A673 (cell line): ENCODE results near the gene HDAC2. TPM values are rescaled to one million over a fixed set of nuclear protein-coding genes. Genes with fewer than 3 reads are reported as not detected.

Experiments
- BruUV-seq: library from RNA; stranded (reverse); fragments of 400-500 nt; replicated peaks from 2 replicates; lab custom pipeline; 2021; lab: Mats Ljungman, UMichigan
- CTCF ChIA-PET: fragments of 300-600 bp; sonication (Branson Sonifier 250); formaldehyde crosslinking; loops from one replicate; lab custom pipeline; 2022; ENCODE audit warnings: antibody characterized with exemption; lab: Charles Lee
- POLR2A ChIA-PET: fragments of 300-600 bp; sonication (Branson Sonifier 250); formaldehyde crosslinking; loops from one replicate; lab custom pipeline; 2022; ENCODE audit warnings: antibody characterized with exemption; ENCODE audit not compliant: low non-redundant PET; lab: Charles Lee
- DNase-seq: peaks from one replicate; pipeline ENCODE4 v3.0.0-alpha.2; 2015; ENCODE audit warnings: low spot score
- H3K27ac ChIP-seq: fragments of 200-600 bp; sonication (generic); 2 replicates; pipeline ENCODE4 v1.5.1; 2016; ENCODE audit warnings: mixed run types, low read depth, mild to moderate bottlenecking, mixed read lengths, antibody characterized with exemption, low read length; ENCODE audit not compliant: poor library complexity, severe bottlenecking
- H3K27me3 ChIP-seq: fragments of 200-600 bp; sonication (generic); replicated peaks from 2 replicates; pipeline ENCODE4 v1.6.1; 2017; ENCODE audit warnings: mixed run types, low read depth, mild to moderate bottlenecking, mixed read lengths, antibody characterized with exemption, low read length; ENCODE audit not compliant: insufficient read depth, poor library complexity
- H3K36me3 ChIP-seq: fragments of 200-600 bp; sonication (generic); 2 replicates; pipeline ENCODE4 v1.6.1; 2016; ENCODE audit warnings: mixed run types, mild to moderate bottlenecking, mixed read lengths, antibody characterized with exemption, low read length; ENCODE audit not compliant: insufficient read depth, poor library complexity, severe bottlenecking
- H3K4me1 ChIP-seq: fragments of 200-600 bp; sonication (generic); 2 replicates; pipeline ENCODE4 v1.6.1; 2017; ENCODE audit warnings: mixed run types, mild to moderate bottlenecking, mixed read lengths, antibody characterized with exemption, low read length; ENCODE audit not compliant: insufficient read depth, poor library complexity, severe bottlenecking
- H3K4me3 ChIP-seq: fragments of 200-600 bp; sonication (generic); 2 replicates; pipeline ENCODE4 v1.5.1; 2016; ENCODE audit warnings: low read depth, mixed run types, mild to moderate bottlenecking, mixed read lengths, low read length; ENCODE audit not compliant: poor library complexity, severe bottlenecking
- H3K9me3 ChIP-seq: fragments of 200-600 bp; sonication (generic); 2 replicates; pipeline ENCODE4 v1.6.1; 2016; ENCODE audit warnings: mixed run types, low read depth, mild to moderate bottlenecking, mixed read lengths, antibody characterized with exemption, low read length; ENCODE audit not compliant: poor library complexity, severe bottlenecking
- CTCF ChIP-seq: fragments of 300-800, 200-600 bp; sonication (generic); conservative IDR thresholded peaks from 2 replicates; pipeline ENCODE4 v1.5.1; 2017; ENCODE audit warnings: low read depth, mild to moderate bottlenecking, antibody characterized with exemption, low read length, moderate library complexity, mixed read lengths
- EZH2 ChIP-seq: fragments of 200-600 bp; sonication (generic); IDR thresholded peaks from 2 replicates; pipeline ENCODE4 v1.6.1; 2017; ENCODE audit warnings: borderline replicate concordance, low read depth, mild to moderate bottlenecking, mixed read lengths, antibody characterized with exemption, low read length; ENCODE audit not compliant: poor library complexity, severe bottlenecking
- intact Hi-C: fragments of 100-400 bp; cut with micrococcal nuclease; formaldehyde crosslinking; loops from one replicate; pipeline ENCODE4 v1.10.0; 2022; ENCODE audit not compliant: unreplicated experiment
- total RNA-seq: library from RNA; stranded (reverse); gene quantifications from 2 replicates; pipeline ENCODE4 v1.2.3, GENCODE V29; 2021

HDAC2 gene
- total RNA-seq, 1 experiment from 2014 or later, result 257 TPM

- intact Hi-C loops, result no loop called here
- DNase-seq, result no peak
- H3K4me1 ChIP-seq, result no peaks in the 10 kb centered on the region
- no peak for TF ChIP-seq EZH2
- TF ChIP-seq CTCF, result no peak
- POLR2A ChIA-PET, result no interaction called here
- H3K4me3 ChIP-seq, result no peak overlapping the region
- no peak overlapping the region for H3K27ac ChIP-seq
- BruUV-seq, result no TSS peak
- no peaks in the 10 kb centered on the region for H3K27me3 ChIP-seq
- CTCF ChIA-PET, result no interaction called here
- H3K36me3 ChIP-seq, result no peaks in the 10 kb centered on the region
- H3K9me3 ChIP-seq, result no peaks in the 10 kb centered on the region
Observed at GRCh38 chr6:113978084-113978675, 7.2 kb upstream of the HDAC2 start.

- H3K4me3 ChIP-seq, result no peak overlapping the region
- no peak for DNase-seq
- intact Hi-C loops, result no loop called here
- no peaks in the 10 kb centered on the region for H3K4me1 ChIP-seq
- POLR2A ChIA-PET, result no interaction called here
- no peaks in the 10 kb centered on the region for H3K27me3 ChIP-seq
- TF ChIP-seq EZH2 (no peak), CTCF (no peak)
- no TSS peak for BruUV-seq
- H3K9me3 ChIP-seq, result no peaks in the 10 kb centered on the region
- no peaks in the 10 kb centered on the region for H3K36me3 ChIP-seq
- no peak overlapping the region for H3K27ac ChIP-seq
- CTCF ChIA-PET, result no interaction called here
Observed at GRCh38 chr6:113976806-113977205, 5.9 kb upstream of the HDAC2 start.

GRCh38 chr6:113971741-113972140 is 793 bp upstream of the HDAC2 start:
- Histone ChIP-seq H3K36me3 (no peaks in the 10 kb centered on the region), H3K4me3 (peak overlapping the region; percentile 81), H3K9me3 (no peaks in the 10 kb centered on the region), H3K27me3 (no peaks in the 10 kb centered on the region), H3K27ac (no peak overlapping the region), H3K4me1 (peaks cover 19% of the 10 kb centered on the region)
- peak; percentile 9 for DNase-seq
- TF ChIP-seq CTCF (no peak), EZH2 (no peak)
- ChIA-PET POLR2A (no interaction called here), CTCF (no interaction called here)
- intact Hi-C loops, result no loop called here
- BruUV-seq, result TSS peak; percentile 63
